Choroid plexus epithelial cell (primary cell): ENCODE measurements around the gene PPDPF.

Experiments
- DNase-seq: peaks from one replicate; pipeline ENCODE4 v3.0.0-alpha.2; 2010; ENCODE audit warnings: low read depth
- H3K4me3 ChIP-seq: 2 replicates; pipeline ENCODE4 v1.5.1; 2011; ENCODE audit warnings: low read depth, mild to moderate bottlenecking, control low read depth, low read length, moderate library complexity
- TF ChIP-seq, protein P1 (sequence below): conservative IDR thresholded peaks from 2 replicates; pipeline ENCODE4 v1.5.1; 2011; ENCODE audit warnings: low read depth, mild to moderate bottlenecking, control low read depth, inconsistent platforms, low read length, moderate library complexity

PPDPF gene

DNA sequence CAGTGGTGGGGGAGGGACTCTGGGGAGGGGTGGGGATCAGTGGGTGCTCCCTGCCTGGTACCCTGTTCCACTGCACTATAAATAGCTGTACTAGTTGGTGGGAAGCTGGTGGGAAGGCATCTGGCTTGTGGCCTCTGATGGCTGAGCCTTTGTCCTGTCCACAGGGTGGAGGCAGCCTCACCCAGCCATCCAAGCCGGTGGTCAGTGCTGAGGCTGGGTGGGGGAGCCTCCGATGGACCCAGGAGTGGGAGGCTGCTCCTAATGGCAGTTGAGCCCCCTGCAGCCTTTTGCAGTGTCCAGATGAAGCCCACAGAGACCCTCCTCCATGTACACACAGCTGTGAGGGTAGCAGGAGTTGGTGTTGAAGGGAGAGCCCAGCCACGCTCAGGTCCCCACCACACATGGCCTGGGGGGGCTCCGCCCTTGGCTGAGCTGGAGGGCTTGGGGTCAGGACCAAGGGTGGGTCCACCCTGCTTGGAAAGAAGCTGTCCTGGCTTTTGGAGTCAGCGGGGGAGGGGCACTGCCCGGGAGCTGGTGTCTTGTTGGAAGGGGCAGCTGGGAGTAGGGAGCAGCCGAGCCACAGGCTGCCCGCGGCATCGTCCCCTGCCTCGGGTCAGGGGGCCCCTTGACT is 2.5 kb downstream of the PPDPF start:
- H3K4me3 ChIP-seq: no peak overlapping the region
- DNase-seq: no peak
- TF ChIP-seq, protein P1, sequence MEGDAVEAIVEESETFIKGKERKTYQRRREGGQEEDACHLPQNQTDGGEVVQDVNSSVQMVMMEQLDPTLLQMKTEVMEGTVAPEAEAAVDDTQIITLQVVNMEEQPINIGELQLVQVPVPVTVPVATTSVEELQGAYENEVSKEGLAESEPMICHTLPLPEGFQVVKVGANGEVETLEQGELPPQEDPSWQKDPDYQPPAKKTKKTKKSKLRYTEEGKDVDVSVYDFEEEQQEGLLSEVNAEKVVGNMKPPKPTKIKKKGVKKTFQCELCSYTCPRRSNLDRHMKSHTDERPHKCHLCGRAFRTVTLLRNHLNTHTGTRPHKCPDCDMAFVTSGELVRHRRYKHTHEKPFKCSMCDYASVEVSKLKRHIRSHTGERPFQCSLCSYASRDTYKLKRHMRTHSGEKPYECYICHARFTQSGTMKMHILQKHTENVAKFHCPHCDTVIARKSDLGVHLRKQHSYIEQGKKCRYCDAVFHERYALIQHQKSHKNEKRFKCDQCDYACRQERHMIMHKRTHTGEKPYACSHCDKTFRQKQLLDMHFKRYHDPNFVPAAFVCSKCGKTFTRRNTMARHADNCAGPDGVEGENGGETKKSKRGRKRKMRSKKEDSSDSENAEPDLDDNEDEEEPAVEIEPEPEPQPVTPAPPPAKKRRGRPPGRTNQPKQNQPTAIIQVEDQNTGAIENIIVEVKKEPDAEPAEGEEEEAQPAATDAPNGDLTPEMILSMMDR: no peak

DNA sequence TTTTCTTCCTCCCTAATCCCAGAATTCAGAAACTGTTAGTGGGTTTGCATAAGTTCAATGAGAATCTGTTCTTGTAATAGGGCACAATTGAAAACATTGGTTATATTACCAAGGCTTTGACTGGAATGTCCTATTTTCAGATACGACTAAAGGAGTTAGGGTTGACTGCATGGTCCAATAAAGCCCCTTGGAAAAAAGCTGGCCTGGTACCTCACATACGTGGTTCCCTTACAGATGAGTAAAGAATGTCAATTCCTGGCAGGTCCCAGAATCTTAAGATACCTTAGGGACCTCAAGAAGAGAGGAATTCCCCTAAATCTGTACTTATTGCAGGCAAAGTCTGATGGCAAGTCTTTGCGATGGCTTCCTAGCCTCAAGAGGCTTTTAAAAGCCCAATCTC is 4.6 kb downstream of the PPDPF start:
- TF ChIP-seq, protein P1: no peak
- DNase-seq: no peak
- no peak overlapping the region for H3K4me3 ChIP-seq

DNA sequence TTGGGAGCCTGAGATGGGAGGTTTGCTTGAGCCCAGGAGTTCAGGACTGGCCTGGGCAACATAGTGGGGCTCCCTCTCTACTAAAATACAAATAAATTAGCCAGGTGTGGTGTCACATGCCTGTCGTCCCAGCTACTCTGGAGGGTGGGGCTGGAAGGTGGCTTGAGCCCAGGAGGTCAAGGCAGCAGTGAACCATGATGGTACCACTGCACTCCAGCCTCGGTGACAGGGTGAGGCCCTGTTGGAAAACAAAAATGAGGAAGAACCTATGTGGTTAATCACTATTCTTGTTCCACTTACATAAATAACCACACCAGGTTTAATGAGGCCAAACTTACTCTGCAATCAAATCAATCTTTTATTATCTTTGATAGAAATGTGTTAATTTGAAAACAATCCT is 5.4 kb downstream of the PPDPF start:
- H3K4me3 ChIP-seq: no peak overlapping the region
- no peak for DNase-seq
- TF ChIP-seq, protein P1: no peak

DNA sequence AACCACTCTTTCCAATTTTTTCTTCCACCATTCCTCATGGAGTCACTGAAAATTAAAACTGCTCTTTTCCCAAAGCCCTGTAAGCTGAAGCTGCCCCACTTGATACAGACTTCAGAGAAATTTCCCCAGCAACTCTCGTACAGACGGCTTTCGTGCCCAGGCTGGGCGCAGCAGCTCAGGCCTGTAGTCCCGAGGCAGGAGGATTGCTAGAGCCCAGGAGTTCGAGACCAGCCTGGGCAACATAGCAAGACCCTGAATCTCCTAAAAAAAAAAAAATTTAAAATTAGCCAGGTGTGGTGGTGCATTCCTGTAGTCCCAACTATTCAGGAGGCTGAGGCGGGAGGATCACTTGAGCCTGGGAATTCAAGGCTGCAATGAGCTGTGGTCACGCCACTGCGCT is 6.6 kb downstream of the PPDPF start:
- TF ChIP-seq, protein P1: no peak
- no peak for DNase-seq
- H3K4me3 ChIP-seq: no peak overlapping the region

DNA sequence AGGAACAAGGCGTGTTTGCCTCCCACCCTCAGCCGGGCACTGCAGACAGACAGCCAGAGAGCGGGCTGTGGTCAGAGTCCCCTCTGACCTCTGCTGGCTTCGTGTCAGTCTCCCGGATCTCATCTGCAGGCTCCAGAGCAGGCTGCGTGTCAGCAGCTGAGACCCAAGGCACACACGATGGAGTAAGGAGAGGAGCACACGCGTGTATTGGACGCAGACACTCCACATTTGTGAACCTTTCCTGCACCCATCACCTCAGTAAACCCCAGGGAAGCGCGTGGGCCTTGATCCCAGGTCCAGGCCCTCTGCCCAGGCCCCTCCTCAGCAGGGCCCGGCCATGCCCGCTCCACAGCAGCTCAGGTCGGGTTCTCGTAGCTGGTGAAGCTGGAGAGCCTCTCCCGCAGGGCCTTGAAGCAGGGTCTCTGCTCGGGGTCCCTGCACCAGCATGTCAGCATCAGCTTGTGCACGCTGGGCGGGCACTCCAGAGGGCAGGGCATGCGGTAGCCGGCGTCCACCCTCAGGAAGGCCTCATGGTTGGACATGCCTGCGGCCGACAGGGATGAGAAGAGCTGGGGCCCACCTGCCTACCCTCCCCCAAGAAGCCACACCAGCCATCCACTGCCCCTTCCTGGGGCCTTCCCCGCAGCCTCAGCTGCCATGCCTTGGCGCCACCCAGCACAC is 8.8 kb downstream of the PPDPF start:
- TF ChIP-seq, protein P1: no peak
- H3K4me3 ChIP-seq: no peak overlapping the region

DNA sequence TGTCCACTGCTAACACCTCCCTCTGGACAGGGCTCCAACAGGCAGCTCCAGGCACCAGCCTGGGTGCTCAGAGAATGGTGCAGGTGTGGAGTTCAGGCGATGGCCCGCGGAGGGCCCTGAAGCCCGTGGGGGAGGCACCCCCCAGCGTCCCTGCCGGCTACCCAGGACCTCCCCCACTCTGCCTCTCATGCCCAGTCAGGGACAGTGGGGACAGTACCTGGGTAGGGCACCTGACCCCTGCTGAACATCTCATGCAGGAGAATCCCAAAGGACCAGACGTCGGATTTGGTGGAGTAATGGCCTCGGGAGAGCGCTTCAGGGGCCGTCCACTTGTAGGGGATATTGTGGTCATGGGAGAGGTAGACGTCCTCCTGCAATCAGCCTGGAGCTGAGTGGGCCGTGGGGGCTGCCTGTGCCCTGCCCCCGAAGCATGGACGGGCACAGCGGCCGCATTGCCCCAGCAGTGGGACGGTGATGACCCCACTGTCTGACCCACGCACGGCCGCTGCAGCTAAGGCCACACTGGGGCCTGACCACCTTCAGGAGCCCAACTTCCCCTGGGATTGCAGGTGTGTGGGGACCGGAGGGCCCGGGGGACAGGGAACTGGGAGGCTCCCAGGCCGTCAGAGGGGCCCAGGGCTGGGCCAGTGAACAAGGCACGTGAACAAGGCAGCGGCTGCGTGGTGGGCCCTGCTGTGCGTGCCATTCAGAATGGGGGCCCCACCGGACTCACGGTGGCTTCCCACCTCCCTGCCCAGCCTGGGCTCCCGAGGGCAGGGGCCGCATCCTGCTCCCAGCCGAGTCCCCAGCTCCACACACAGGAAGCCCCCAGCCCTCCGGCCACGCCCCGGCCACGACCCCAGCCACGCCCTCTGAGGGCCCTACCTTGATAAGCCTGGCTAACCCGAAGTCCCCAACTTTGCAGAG is 9.6 kb downstream of the PPDPF start:
- DNase-seq: no peak
- TF ChIP-seq, protein P1: no peak
- H3K4me3 ChIP-seq: no peak overlapping the region

More for the DNA sequence above, 8.8 kb downstream of the PPDPF start:
- no peak for DNase-seq
